OCI-LY3 (cell line): ENCODE results near the gene DHPS.

Experiments used
- CTCF ChIP-seq: fragments of 200-600, 300-600 bp; sonication (generic); IDR thresholded peaks from 2 replicates; pipeline ENCODE4 v1.5.1; 2014; ENCODE audit warnings: antibody characterized with exemption, low read length, low read depth
- EZH2phosphoT487 ChIP-seq: fragments of 200-600 bp; shearing (Covaris generic); IDR thresholded peaks from 2 replicates; pipeline ENCODE4 v1.6.1; 2018; ENCODE audit warnings: antibody characterized with exemption, mixed run types, low read depth

DNA sequence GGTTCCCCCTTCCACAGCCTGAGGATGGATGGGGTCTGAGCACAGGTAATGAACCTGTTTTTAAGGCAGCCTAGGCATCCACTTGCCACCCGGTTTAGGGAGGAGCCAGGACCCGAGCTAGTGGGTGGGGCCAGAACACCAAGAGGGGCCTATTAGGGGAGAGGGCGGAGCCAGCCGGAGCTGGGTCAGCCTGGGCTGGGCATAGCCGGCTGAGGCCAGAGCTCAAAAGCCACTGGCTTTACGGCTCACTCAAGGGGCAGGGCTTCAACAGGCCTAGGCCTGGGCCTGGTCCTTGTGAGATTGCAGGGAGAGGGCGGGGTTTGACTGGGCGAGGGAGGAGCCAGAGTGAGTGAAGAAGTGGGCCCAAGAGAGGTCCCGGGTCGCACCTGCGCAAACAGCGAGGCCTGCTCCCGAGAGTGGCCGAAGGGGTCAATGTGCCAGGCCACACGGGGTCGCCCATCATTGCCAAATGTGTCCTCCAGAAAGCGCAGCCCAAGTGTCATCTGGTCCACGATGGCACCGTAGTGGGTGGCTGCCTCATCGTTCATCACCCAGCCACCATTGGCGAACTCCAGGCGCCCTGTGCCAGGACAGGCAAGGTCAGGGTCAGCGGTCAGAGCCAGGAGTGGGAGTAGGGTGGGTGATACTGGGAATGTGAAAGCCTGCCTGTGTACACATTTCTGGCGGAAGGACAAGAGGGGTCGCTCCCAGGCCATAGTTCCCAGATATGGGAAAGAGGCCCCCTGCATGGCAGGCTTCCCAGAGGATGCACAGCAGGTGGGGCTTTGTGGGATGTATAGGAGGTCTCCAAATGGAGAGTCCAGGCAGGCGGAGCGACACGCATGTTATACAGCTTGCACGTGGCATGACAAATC is 17.0 kb downstream of the DHPS start:
- TF ChIP-seq CTCF (no peak), EZH2phosphoT487 (no peak)
